Measurements from ENCODE around the gene GATB.
A peak's percentile ranks its signal among the peaks of the same experiment; 100 is the strongest.

Gene GATB

GRCh38 chr4:151760712-151761661 is at the start of gene GATB:
TSS of gene GATB (minus strand) at chr4:151761007. CDS start at chr4:151760982, 25 bp downstream.
- DNase-seq (ENCODE audit: low read depth in 2 of 2): peak; percentile 84 to 88

- no peak for DNase-seq (ENCODE audit: low read depth in 2 of 2)
Observed at GRCh38 chr4:151810476-151810875, 49.7 kb upstream of the GATB start.

- no peak for DNase-seq (ENCODE audit: low read depth in 2 of 2)
Observed at GRCh38 chr4:151809716-151810115, 48.9 kb upstream of the GATB start.

GRCh38 chr4:151808542-151808941 is 47.7 kb upstream of the GATB start:
- no peak for DNase-seq (ENCODE audit: low read depth in 2 of 2)

- DNase-seq (ENCODE audit: low read depth in 2 of 2): no peak
Observed at GRCh38 chr4:151808120-151808529, 47.3 kb upstream of the GATB start.

- no peak for DNase-seq (ENCODE audit: low read depth in 2 of 2)
Observed at GRCh38 chr4:151807220-151807619, 46.4 kb upstream of the GATB start.

GRCh38 chr4:151806511-151806927 is 45.7 kb upstream of the GATB start:
- no peak for DNase-seq (ENCODE audit: low read depth in 2 of 2)

- no peak for DNase-seq (ENCODE audit: low read depth in 2 of 2)
Observed at GRCh38 chr4:151804821-151805220, 44.0 kb upstream of the GATB start.

- no peak for DNase-seq (ENCODE audit: low read depth in 2 of 2)
Observed at GRCh38 chr4:151804086-151804630, 43.4 kb upstream of the GATB start.

- no peak for DNase-seq (ENCODE audit: low read depth in 2 of 2)
Observed at GRCh38 chr4:151803246-151803645, 42.4 kb upstream of the GATB start.

GRCh38 chr4:151801547-151802516 is 41.0 kb upstream of the GATB start:
- peak; percentile 24 to 55 for DNase-seq (ENCODE audit: low read depth in 2 of 2)

GRCh38 chr4:151799417-151800012 is 38.7 kb upstream of the GATB start:
- no peak for DNase-seq (ENCODE audit: low read depth in 2 of 2)

- DNase-seq (ENCODE audit: low read depth in 2 of 2): no peak
Observed at GRCh38 chr4:151798678-151799416, 38.0 kb upstream of the GATB start.

- no peak for DNase-seq (ENCODE audit: low read depth in 2 of 2)
Observed at GRCh38 chr4:151797853-151798252, 37.0 kb upstream of the GATB start.

GRCh38 chr4:151797131-151797530 is 36.3 kb upstream of the GATB start:
- DNase-seq (ENCODE audit: low read depth in 2 of 2): no peak

- DNase-seq (ENCODE audit: low read depth in 2 of 2): no peak
Observed at GRCh38 chr4:151796106-151796505, 35.3 kb upstream of the GATB start.

GRCh38 chr4:151792995-151793394 is 32.2 kb upstream of the GATB start:
- DNase-seq (ENCODE audit: low read depth in 2 of 2): no peak

GRCh38 chr4:151792530-151792929 is 31.7 kb upstream of the GATB start:
- DNase-seq (ENCODE audit: low read depth in 2 of 2): no peak

- no peak for DNase-seq (ENCODE audit: low read depth in 2 of 2)
Observed at GRCh38 chr4:151788021-151788420, 27.2 kb upstream of the GATB start.

- DNase-seq (ENCODE audit: low read depth in 2 of 2): no peak
Observed at GRCh38 chr4:151786158-151786495, 25.3 kb upstream of the GATB start.
